ENCODE data around the gene CENPI. TPM values are rescaled to one million over a fixed set of nuclear protein-coding genes. Genes with fewer than 3 reads are reported as not detected.

The CENPI gene
- total RNA-seq, 1 experiment from 2014 or later = 26.1 TPM

- CTCF ChIA-PET = no interaction called here
- intact Hi-C loops (cut with micrococcal nuclease; ENCODE audit: unreplicated experiment) = no loop called here
- no peak for DNase-seq
- Histone ChIP-seq H3K4me2 (no peak overlapping the region), H3K4me1 (replicated peaks; ENCODE audit: insufficient read depth) (no peaks in the 10 kb centered on the region), H2AFZ (no peak overlapping the region), H3K4me3 (no peak overlapping the region), H3K9me2 (ENCODE audit: insufficient read depth) (no peaks in the 10 kb centered on the region), H3K79me2 (ENCODE audit: low read depth) (no peaks in the 10 kb centered on the region), H4K20me1 (ENCODE audit: insufficient read depth) (no peaks in the 10 kb centered on the region), H3K9me3 (ENCODE audit: insufficient read depth, low read depth) (no peaks in the 10 kb centered on the region), H3K36me3 (ENCODE audit: low read depth) (no peaks in the 10 kb centered on the region; the same call in 1 of the 2 replicates), H3F3A (ENCODE audit: insufficient read depth, low read depth) (no peaks in the 10 kb centered on the region), H3K27me3 (ENCODE audit: insufficient read depth, low read depth) (no peaks in the 10 kb centered on the region), H3K27ac (no peak overlapping the region)
- POLR2A ChIA-PET (ENCODE audit: unreplicated experiment) = no interaction called here
- no TSS peak for BruUV-seq (replicated peaks)
- TF ChIP-seq CTCF (conservative IDR thresholded peaks at IDR 0.05) = no peak
- no peak for TF ChIP-seq EZH2 (IDR thresholded peaks at IDR 0.05; ENCODE audit: low read depth)
Measured at GRCh38 chrX:101136235-101136634, 38.2 kb downstream of the CENPI start.

Other genes starting within 250 kb of the CENPI start
- not detected in 2 replicates for gene NOX1, start 223.8 kb upstream of the CENPI start, total RNA-seq (2021)
- 1.2 and 1.4 TPM in 2 replicates for gene XKRX, start 169.3 kb upstream of the CENPI start, total RNA-seq (2021)
- not detected in 2 replicates for gene ARL13A, start 128.5 kb upstream of the CENPI start, total RNA-seq (2021)
- gene TRMT2B, start 46.1 kb upstream of the CENPI start, total RNA-seq (2021) = 31.6 and 38.1 TPM in 2 replicates
- gene TMEM35A, start 19.3 kb upstream of the CENPI start, total RNA-seq (2021) = not detected in 2 replicates
- gene DRP2, start 121.6 kb downstream of the CENPI start, total RNA-seq (2021) = 0.80 and 0.94 TPM in 2 replicates
- 0.24 and 0.25 TPM in 2 replicates for gene TAF7L, start 193.1 kb downstream of the CENPI start, total RNA-seq (2021)

All from PC-9 (cell line).